HG03520 (cell line): Measurements from ENCODE around the gene SLC26A3.

Experiments
- ATAC-seq: cut with Tn5 transposase; IDR thresholded peaks from one replicate; pipeline ENCODE4 v1.9.1; 2021; ENCODE audit warnings: mild to moderate bottlenecking, moderate library complexity; ENCODE audit not compliant: unreplicated experiment

SLC26A3 gene

GRCh38 chr7:107754642-107755041 is 48.4 kb downstream of the SLC26A3 start:
- no peak for ATAC-seq

GRCh38 chr7:107751113-107751512 is 51.9 kb downstream of the SLC26A3 start:
- no peak for ATAC-seq

- no peak for ATAC-seq
Observed at GRCh38 chr7:107746006-107746405, 57.0 kb downstream of the SLC26A3 start.

- peak; percentile 33 for ATAC-seq
Observed at GRCh38 chr7:107744345-107744750, 58.7 kb downstream of the SLC26A3 start.

- ATAC-seq: peak; percentile 83
Observed at GRCh38 chr7:107743567-107744344, 59.3 kb downstream of the SLC26A3 start, which contains the start of gene CBLL1. Gene CBLL1 (plus strand): TSS chr7:107744142. CDS start chr7:107744164, 22 bp downstream.

- peak; percentile 30 for ATAC-seq
Observed at GRCh38 chr7:107742678-107743566, 60.1 kb downstream of the SLC26A3 start.

- no peak for ATAC-seq
Observed at GRCh38 chr7:107728276-107728675, 74.7 kb downstream of the SLC26A3 start.

- no peak for ATAC-seq
Observed at GRCh38 chr7:107726356-107727130, 76.5 kb downstream of the SLC26A3 start.

GRCh38 chr7:107725138-107725740 is 77.8 kb downstream of the SLC26A3 start:
- ATAC-seq: no peak

- no peak for ATAC-seq
Observed at GRCh38 chr7:107723255-107723654, 79.8 kb downstream of the SLC26A3 start.

GRCh38 chr7:107721286-107721685 is 81.7 kb downstream of the SLC26A3 start:
- ATAC-seq: no peak

- no peak for ATAC-seq
Observed at GRCh38 chr7:107718456-107719193, 84.4 kb downstream of the SLC26A3 start.

- ATAC-seq: no peak
Observed at GRCh38 chr7:107715531-107715930, 87.5 kb downstream of the SLC26A3 start.
